GM20000 (cell line): ENCODE measurements around the gene PTPN22.

Experiments used
- DNase-seq: peaks from one replicate; pipeline ENCODE4 v3.0.0; 2012; ENCODE audit warnings: low spot score
- CTCF ChIP-seq: IDR thresholded peaks from 2 replicates; pipeline ENCODE4 v1.5.1; 2012; ENCODE audit warnings: mild to moderate bottlenecking, control low read depth; ENCODE audit errors: extremely low read depth, missing control alignments

PTPN22 gene

GRCh38 chr1:113846391-113847035 lies 25.0 kb downstream of the PTPN22 start:
- no peak for DNase-seq
- no peak for TF ChIP-seq CTCF

- TF ChIP-seq CTCF: no peak
- no peak for DNase-seq
Observed at GRCh38 chr1:113836534-113836933, 35.0 kb downstream of the PTPN22 start.

- no peak for TF ChIP-seq CTCF
- peak; percentile 36 for DNase-seq
Observed at GRCh38 chr1:113835686-113836290, 35.7 kb downstream of the PTPN22 start.

- DNase-seq: no peak
- no peak for TF ChIP-seq CTCF
Observed at GRCh38 chr1:113834716-113835115, 36.8 kb downstream of the PTPN22 start.

- no peak for TF ChIP-seq CTCF
- no peak for DNase-seq
Observed at GRCh38 chr1:113830039-113830438, 41.5 kb downstream of the PTPN22 start.

GRCh38 chr1:113821916-113822315 lies 49.6 kb downstream of the PTPN22 start:
- no peak for DNase-seq
- TF ChIP-seq CTCF: no peak

- no peak for DNase-seq
- TF ChIP-seq CTCF: no peak
Observed at GRCh38 chr1:113818578-113818977, 52.9 kb downstream of the PTPN22 start.
